Activated B cell treated with CpG ODN at 0.5 μM for 24 hours (primary cell): ENCODE measurements around the gene RNMT. TPM values are rescaled to one million over a fixed set of nuclear protein-coding genes. Genes with fewer than 3 reads are reported as not detected.

ENCODE experiments used
- ATAC-seq: fragments of 200-7000 bp; cut with Tn5 transposase; one replicate; pipeline ENCODE4 v1.10.0; 2021; ENCODE audit warnings: low read depth, mild to moderate bottlenecking, moderate library complexity
- CTCF ChIA-PET: fragments of 350-600 bp; sonication (Branson Sonifier 250); formaldehyde crosslinking; loops from one replicate; lab custom pipeline; 2021; ENCODE audit warnings: antibody characterized with exemption; lab: Charles Lee
- POLR2A ChIA-PET: fragments of 350-600 bp; sonication (Branson Sonifier 250); formaldehyde crosslinking; loops from one replicate; lab custom pipeline; 2021; ENCODE audit warnings: antibody characterized with exemption; lab: Charles Lee
- DNase-seq: peaks from one replicate; pipeline ENCODE4 v3.0.0; 2022
- H3K27ac Mint-ChIP-seq: one replicate; pipeline ENCODE4 v1.8.0; 2020; ENCODE audit warnings: mixed read lengths
- H3K27me3 Mint-ChIP-seq: one replicate; pipeline ENCODE4 v1.8.0; 2021; ENCODE audit warnings: mixed read lengths
- H3K36me3 Mint-ChIP-seq: one replicate; pipeline ENCODE4 v1.8.0; 2021; ENCODE audit warnings: low read depth, mixed read lengths
- H3K4me1 Mint-ChIP-seq: one replicate; pipeline ENCODE4 v1.8.0; 2021; ENCODE audit warnings: mixed read lengths
- H3K4me3 Mint-ChIP-seq: one replicate; pipeline ENCODE4 v1.8.0; 2020; ENCODE audit warnings: mild to moderate bottlenecking, mixed read lengths
- H3K9me3 Mint-ChIP-seq: one replicate; pipeline ENCODE4 v1.8.0; 2020; ENCODE audit warnings: mixed read lengths
- CTCF ChIP-seq: fragments of 200-600 bp; IDR thresholded peaks from one replicate; pipeline ENCODE4 v1.8.0; 2022; ENCODE audit warnings: antibody characterized with exemption, mild to moderate bottlenecking
- intact Hi-C: fragments of 100-400 bp; cut with micrococcal nuclease; formaldehyde crosslinking; loops from one replicate; pipeline ENCODE4 v1.15.1; 2024
- total RNA-seq: library from RNA; stranded (reverse); gene quantifications from 2 replicates; pipeline ENCODE4 v1.2.3, GENCODE V29; 2022

The RNMT gene
- total RNA-seq, 1 donor from 2014 or later = 45.5 TPM

- H3K27me3 Mint-ChIP-seq = no peaks in the 10 kb centered on the region
- TF ChIP-seq CTCF = no peak
- ChIA-PET POLR2A (no interaction called here), CTCF (no interaction called here)
- DNase-seq = no peak
- no peak overlapping the region for H3K27ac Mint-ChIP-seq
- H3K36me3 Mint-ChIP-seq = peaks cover 14% of the 10 kb centered on the region
- peaks cover 13% of the 10 kb centered on the region for H3K4me1 Mint-ChIP-seq
- no peak overlapping the region for H3K4me3 Mint-ChIP-seq
- no peaks in the 10 kb centered on the region for H3K9me3 Mint-ChIP-seq
- intact Hi-C loops = no loop called here
- no peak for ATAC-seq
These were observed 16.1 kb upstream of the RNMT start for GRCh38 chr18:13710414-13710831.

- DNase-seq = no peak
- Mint-ChIP-seq H3K27me3 (no peaks in the 10 kb centered on the region), H3K4me3 (no peak overlapping the region), H3K9me3 (no peaks in the 10 kb centered on the region), H3K27ac (no peak overlapping the region), H3K36me3 (peaks cover 12% of the 10 kb centered on the region), H3K4me1 (peaks cover 13% of the 10 kb centered on the region)
- ChIA-PET POLR2A (no interaction called here), CTCF (no interaction called here)
- no peak for ATAC-seq
- TF ChIP-seq CTCF = no peak
- intact Hi-C loops = no loop called here
These were observed 13.9 kb upstream of the RNMT start for GRCh38 chr18:13712400-13713131.

- Mint-ChIP-seq H3K4me1 (peaks cover 13% of the 10 kb centered on the region), H3K9me3 (peaks cover 5% of the 10 kb centered on the region), H3K27me3 (no peaks in the 10 kb centered on the region), H3K4me3 (no peak overlapping the region), H3K27ac (no peak overlapping the region), H3K36me3 (peaks cover 16% of the 10 kb centered on the region)
- POLR2A ChIA-PET = no interaction called here
- CTCF ChIA-PET = no interaction called here
- DNase-seq (no peak), ATAC-seq (no peak)
- no peak for TF ChIP-seq CTCF
- intact Hi-C loops = no loop called here
These were observed 12.9 kb upstream of the RNMT start for GRCh38 chr18:13713455-13714055.

- POLR2A ChIA-PET = no interaction called here
- no peak overlapping the region for H3K27ac Mint-ChIP-seq
- no peak overlapping the region for H3K4me3 Mint-ChIP-seq
These were observed 11.1 kb upstream of the RNMT start for GRCh38 chr18:13715330-13715729.

More at GRCh38 chr18:13715330-13715729, 11.1 kb upstream of the RNMT start:
- CTCF ChIA-PET = no interaction called here
- intact Hi-C loops = no loop called here
- Mint-ChIP-seq H3K36me3 (peaks cover 13% of the 10 kb centered on the region), H3K9me3 (peaks cover 5% of the 10 kb centered on the region), H3K27me3 (no peaks in the 10 kb centered on the region), H3K4me1 (peaks cover 13% of the 10 kb centered on the region)
- no peak for DNase-seq
- no peak for ATAC-seq
- no peak for TF ChIP-seq CTCF
